ENCODE data around the gene LY6G6C. TPM values are rescaled to one million over a fixed set of nuclear protein-coding genes. Genes with fewer than 3 reads are reported as not detected.
A peak's percentile ranks its signal among the peaks of the same experiment; 100 is the strongest.

LY6G6C gene
- total RNA-seq (2021), result 1.2 and 2.1 TPM in 2 replicates
- Bru-seq, nascent RNA, result percentile 37 among the genes with signal in this experiment
- percentile 41 among the genes with signal in this experiment for BruChase-seq, experiment 1, labeled RNA remaining after a 2-hour chase
- BruChase-seq, experiment 2, labeled RNA remaining after a 6-hour chase, result percentile 51 among the genes with signal in this experiment
- long read RNA-seq, partial matches to known transcripts, result 2 of 5 reads
- long read RNA-seq, other reads (novel, unspliced or antisense), result 3 of 5 reads

GRCh38 chr6:31721351-31722020 lies at the start of gene LY6G6C:
Gene LY6G6C (minus strand): TSS chr6:31721746. CDS start chr6:31721679, 67 bp downstream.
- peaks cover 32% of the 10 kb centered on the region; the same call in 1 of the 2 replicates for H3F3A ChIP-seq (ENCODE audit: insufficient read depth, low read depth)
- H3K36me3 ChIP-seq (ENCODE audit: low read depth), result no peaks in the 10 kb centered on the region
- no peaks in the 10 kb centered on the region for H3K27me3 ChIP-seq (ENCODE audit: insufficient read depth, low read depth)
- H3K79me2 ChIP-seq (ENCODE audit: low read depth), result no peaks in the 10 kb centered on the region
- H3K27ac ChIP-seq, result 0 out of 2 replicates have a peak within 1 kb of the TSS, but pooled peaks have one; percentile 5
- H3K4me3 ChIP-seq, result no peak within 1 kb of the TSS
- H2AFZ ChIP-seq, result no peak within 1 kb of the TSS
- H3K9me3 ChIP-seq (ENCODE audit: insufficient read depth, low read depth), result no peaks in the 10 kb centered on the region
- no peaks in the 10 kb centered on the region for H3K9me2 ChIP-seq (ENCODE audit: insufficient read depth)
- H4K20me1 ChIP-seq (ENCODE audit: insufficient read depth), result no peaks in the 10 kb centered on the region
- BruUV-seq (replicated peaks), result no TSS peak
- intact Hi-C loops (cut with micrococcal nuclease; ENCODE audit: unreplicated experiment), result no loop called here
- ChIA-PET POLR2A (ENCODE audit: unreplicated experiment) (no interaction called here), CTCF (no interaction called here)
- no peak for TF ChIP-seq EZH2 (IDR thresholded peaks at IDR 0.05; ENCODE audit: low read depth)
- no peak for TF ChIP-seq CTCF (conservative IDR thresholded peaks at IDR 0.05)
- peak within 1 kb of the TSS; percentile 59 for H3K4me2 ChIP-seq
- peaks cover 42% of the 10 kb centered on the region for H3K4me1 ChIP-seq (replicated peaks; ENCODE audit: insufficient read depth)
- DNase-seq, result no peak

- POLR2A ChIA-PET (ENCODE audit: unreplicated experiment), result interaction anchor here (0.6 to 0.7 kb wide), 2 partner anchors 44 kb away, joined by 4 read pairs; no protein-coding TSS in a partner anchor
- H3K27ac ChIP-seq, result no peak overlapping the region
- peaks cover 15% of the 10 kb centered on the region for H3K4me1 ChIP-seq (replicated peaks; ENCODE audit: insufficient read depth)
- H4K20me1 ChIP-seq (ENCODE audit: insufficient read depth), result no peaks in the 10 kb centered on the region
- H2AFZ ChIP-seq, result no peak overlapping the region
- peaks cover 13% of the 10 kb centered on the region; the same call in 1 of the 2 replicates for H3F3A ChIP-seq (ENCODE audit: insufficient read depth, low read depth)
- CTCF ChIA-PET, result interaction anchor here (0.7 to 2.2 kb wide), 5 partner anchors 24 to 127 kb away, joined by 3 to 15 read pairs (median 11); partner anchors contain the start of genes LSM2 and LY6G5C
- no peaks in the 10 kb centered on the region for H3K79me2 ChIP-seq (ENCODE audit: low read depth)
- H3K9me3 ChIP-seq (ENCODE audit: insufficient read depth, low read depth), result no peaks in the 10 kb centered on the region
- H3K27me3 ChIP-seq (ENCODE audit: insufficient read depth, low read depth), result no peaks in the 10 kb centered on the region
- no peak for DNase-seq
- no peaks in the 10 kb centered on the region for H3K9me2 ChIP-seq (ENCODE audit: insufficient read depth)
- intact Hi-C loops (cut with micrococcal nuclease; ENCODE audit: unreplicated experiment), result loop anchor here (10.0 kb wide), 1 partner anchor 184 kb away; the partner anchor contains the start of genes NELFE and SKIC2
- H3K36me3 ChIP-seq (ENCODE audit: low read depth), result no peaks in the 10 kb centered on the region
- no peak overlapping the region for H3K4me2 ChIP-seq
- no peak for TF ChIP-seq EZH2 (IDR thresholded peaks at IDR 0.05; ENCODE audit: low read depth)
- TF ChIP-seq CTCF (conservative IDR thresholded peaks at IDR 0.05), result no peak
- BruUV-seq (replicated peaks), result no TSS peak
- no peak overlapping the region for H3K4me3 ChIP-seq
Observed at GRCh38 chr6:31770860-31771259, 49.3 kb upstream of the LY6G6C start.

- Histone ChIP-seq H3K4me2 (no peak overlapping the region), H4K20me1 (ENCODE audit: insufficient read depth) (no peaks in the 10 kb centered on the region), H3K36me3 (ENCODE audit: low read depth) (no peaks in the 10 kb centered on the region), H3K27ac (no peak overlapping the region), H3K27me3 (ENCODE audit: insufficient read depth, low read depth) (no peaks in the 10 kb centered on the region), H3K79me2 (ENCODE audit: low read depth) (no peaks in the 10 kb centered on the region), H3F3A (ENCODE audit: insufficient read depth, low read depth) (peaks cover 13% of the 10 kb centered on the region; the same call in 1 of the 2 replicates), H3K4me1 (replicated peaks; ENCODE audit: insufficient read depth) (peaks cover 5% of the 10 kb centered on the region), H3K4me3 (no peak overlapping the region), H2AFZ (no peak overlapping the region), H3K9me3 (ENCODE audit: insufficient read depth, low read depth) (no peaks in the 10 kb centered on the region), H3K9me2 (ENCODE audit: insufficient read depth) (no peaks in the 10 kb centered on the region)
- DNase-seq, result peak; percentile 55 to 83
- POLR2A ChIA-PET (ENCODE audit: unreplicated experiment), result interaction anchor here (0.6 to 1.2 kb wide), 3 partner anchors 34 to 420 kb away, joined by 3 to 7 read pairs (median 5); partner anchors contain the start of genes CLIC1, EHMT2 and PBX2
- TF ChIP-seq EZH2 (IDR thresholded peaks at IDR 0.05; ENCODE audit: low read depth) (no peak), CTCF (conservative IDR thresholded peaks at IDR 0.05) (peak; percentile 93)
- no TSS peak for BruUV-seq (replicated peaks)
- intact Hi-C loops (cut with micrococcal nuclease; ENCODE audit: unreplicated experiment), result loop anchor here (1.0 to 10.0 kb wide), 3 partner anchors 41 to 185 kb away; partner anchors contain the start of genes DDAH2, NELFE and SKIC2
- CTCF ChIA-PET, result interaction anchor here (0.6 to 2.2 kb wide), 10 partner anchors 23 to 128 kb away, joined by 3 to 13 read pairs (median 3); partner anchors contain the start of genes C6orf47, CLIC1, DDAH2 and LSM2
Observed at GRCh38 chr6:31769684-31770371, 48.3 kb upstream of the LY6G6C start.

Measured in PC-9 (cell line).